Activated CD8-positive, alpha-beta memory T cell treated with anti-CD3 and anti-CD28 coated beads for 4 hours (primary cell): Measurements from ENCODE around the gene PAK6.
A peak's percentile ranks its signal among the peaks of the same experiment; 100 is the strongest.

ENCODE experiments used
- DNase-seq, 2 donors: peaks; one replicate each; pipeline ENCODE4 v3.0.0-alpha.2; 2020; ENCODE audit warnings: low read depth in 2 of 2

PAK6 gene

DNA sequence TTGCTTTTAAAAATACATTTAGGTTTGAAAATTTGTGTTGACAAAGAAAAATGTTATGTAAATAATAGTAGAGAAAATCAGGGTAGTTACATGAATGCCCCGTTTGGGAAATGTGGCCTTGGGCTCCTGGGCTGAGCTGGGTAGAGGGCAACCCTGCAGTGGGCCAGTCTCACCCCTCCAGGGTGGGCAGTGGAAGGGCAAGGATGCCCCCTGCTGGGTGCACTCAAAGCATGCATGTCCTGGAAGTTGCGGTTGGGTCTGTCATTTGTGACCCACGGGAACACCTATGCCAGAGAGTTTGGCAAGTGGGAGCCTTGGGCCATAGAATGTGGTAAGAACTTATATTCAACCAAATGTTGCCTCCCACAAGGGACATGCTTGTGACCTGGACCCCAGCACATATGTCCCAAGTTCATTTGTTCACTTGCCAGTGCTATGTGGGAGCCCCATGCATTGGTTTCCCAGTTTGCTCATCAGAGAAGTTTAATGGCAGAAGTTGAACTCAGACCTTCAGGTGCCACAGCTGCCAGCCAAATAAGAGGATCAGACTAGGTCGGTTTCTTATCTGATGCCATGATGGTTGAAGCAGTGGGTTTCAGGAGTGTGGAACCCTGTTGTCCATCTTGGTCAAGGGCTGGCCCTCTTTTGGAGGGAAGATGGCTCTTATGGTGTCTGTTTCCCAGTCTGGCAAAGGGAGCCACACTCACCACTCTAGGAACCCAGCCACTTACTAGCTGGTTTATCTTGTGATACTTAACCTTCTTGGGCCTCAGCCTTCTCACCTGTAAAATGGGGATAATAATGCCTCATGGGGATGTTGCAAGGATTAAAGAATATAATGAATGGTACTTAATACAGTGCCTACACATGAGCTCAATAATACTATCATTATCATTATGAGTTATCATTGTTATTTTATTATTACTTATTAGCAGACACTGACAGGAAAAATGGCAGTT, 71.4 kb downstream of the PAK6 start:
- no peak for DNase-seq

- no peak for DNase-seq
Observed at GRCh38 chr15:40310993-40311392, 72.1 kb downstream of the PAK6 start.

GRCh38 chr15:40312370-40313158, 73.7 kb downstream of the PAK6 start:
- DNase-seq: no peak

DNA sequence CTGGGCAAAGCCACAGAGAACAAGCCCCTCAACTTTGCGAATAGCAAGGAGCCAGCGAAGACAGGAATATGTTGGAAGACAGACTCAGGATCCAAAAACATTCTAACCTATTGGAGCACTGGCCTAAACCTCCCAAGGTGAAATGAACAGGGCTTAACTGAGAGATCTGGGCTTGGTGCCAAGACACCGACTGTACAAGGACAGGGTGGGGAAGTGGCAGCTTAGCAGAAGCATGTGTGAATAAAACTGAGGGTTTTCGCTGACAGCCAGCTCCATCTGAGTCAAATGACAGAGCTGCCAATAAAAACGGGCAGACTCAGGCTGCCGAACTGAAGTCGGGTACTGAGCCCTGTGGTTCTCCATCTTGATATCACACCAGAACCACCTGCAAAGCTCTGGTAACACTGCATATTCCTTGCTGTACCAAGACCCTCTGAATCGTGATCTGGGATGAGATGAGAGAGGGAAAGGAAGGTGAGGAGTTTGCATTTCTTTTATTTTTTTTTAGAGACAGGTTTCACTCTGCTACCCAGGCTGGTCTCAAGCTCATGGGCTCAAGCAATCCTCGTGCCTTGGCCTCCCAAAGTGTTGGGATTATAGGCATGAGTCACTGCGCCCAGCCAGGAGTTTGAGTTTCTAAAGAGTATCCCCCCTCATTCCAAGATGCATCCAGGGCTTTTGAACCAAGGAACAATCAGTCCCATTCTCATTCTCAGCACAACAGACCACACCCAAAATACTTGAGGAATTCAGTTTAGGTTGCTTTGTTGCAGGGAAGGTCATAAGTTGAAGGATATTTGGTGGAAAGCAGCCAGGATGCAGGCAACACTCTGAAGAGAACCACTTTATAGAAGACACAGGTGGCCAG, 74.9 kb downstream of the PAK6 start:
- no peak for DNase-seq

GRCh38 chr15:40314723-40315276, 75.9 kb downstream of the PAK6 start:
- no peak for DNase-seq

- no peak for DNase-seq
Observed at GRCh38 chr15:40316931-40317330, 78.1 kb downstream of the PAK6 start.

GRCh38 chr15:40317580-40317979, 78.7 kb downstream of the PAK6 start:
- no peak for DNase-seq

GRCh38 chr15:40320409-40320808, 81.5 kb downstream of the PAK6 start:
- DNase-seq: no peak

DNA sequence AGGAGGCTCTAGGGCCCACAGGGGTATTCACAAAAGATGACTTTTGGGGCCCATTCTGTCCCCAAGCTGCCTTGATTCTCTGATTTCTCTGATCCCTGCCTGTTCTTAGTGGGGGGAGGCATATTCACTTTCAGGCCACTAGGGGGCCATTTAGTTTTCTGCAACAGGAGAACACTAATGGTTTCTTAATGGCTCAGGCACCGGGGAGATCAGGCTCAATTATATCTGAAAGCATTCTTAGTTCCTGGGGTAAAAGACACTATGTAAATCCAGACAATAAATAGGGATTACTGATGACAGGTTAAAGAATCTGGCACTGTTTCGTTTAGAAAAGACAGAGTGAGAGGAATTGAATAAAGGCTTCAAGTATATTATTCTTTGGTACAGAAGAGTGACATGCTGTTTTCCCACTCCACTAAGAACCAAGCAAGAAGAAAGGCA, 82.1 kb downstream of the PAK6 start:
- peak in 1 of 2 donors; percentile 35 for DNase-seq

DNA sequence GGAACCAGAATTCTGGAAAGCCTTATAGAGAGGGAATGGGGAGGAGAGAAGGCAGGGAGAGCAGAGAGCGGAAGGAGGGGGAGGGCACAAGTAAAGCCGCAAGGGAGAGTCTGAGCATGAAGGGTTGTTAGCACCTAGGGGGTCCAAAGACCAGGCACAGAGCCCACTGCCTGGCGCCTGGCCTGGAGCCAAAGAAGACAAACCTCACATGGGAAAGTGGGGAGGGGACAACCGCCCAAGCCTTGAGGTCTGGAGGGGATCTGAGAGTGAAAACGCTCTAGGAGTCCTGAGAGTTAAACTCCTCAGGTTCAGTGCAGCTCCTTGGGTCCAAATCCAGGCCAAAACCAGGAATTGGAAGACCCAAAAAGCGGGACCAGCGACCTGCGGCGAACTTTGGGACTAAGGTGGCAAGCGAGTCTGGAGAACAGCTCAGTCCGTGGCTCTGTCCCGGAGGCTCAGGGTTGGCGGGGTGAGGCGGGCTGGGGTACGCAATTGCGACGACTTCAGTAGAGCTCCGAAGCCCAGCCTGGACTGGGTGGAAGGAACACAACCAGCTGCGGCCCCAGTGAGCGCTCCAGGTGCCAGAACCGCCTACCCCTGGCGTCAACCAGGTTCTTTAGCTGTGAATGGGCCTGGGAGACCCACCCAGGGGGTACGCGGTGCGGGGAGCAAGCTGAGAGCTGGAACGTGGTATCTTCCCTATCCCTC, 83.8 kb downstream of the PAK6 start:
- DNase-seq: no peak

DNA sequence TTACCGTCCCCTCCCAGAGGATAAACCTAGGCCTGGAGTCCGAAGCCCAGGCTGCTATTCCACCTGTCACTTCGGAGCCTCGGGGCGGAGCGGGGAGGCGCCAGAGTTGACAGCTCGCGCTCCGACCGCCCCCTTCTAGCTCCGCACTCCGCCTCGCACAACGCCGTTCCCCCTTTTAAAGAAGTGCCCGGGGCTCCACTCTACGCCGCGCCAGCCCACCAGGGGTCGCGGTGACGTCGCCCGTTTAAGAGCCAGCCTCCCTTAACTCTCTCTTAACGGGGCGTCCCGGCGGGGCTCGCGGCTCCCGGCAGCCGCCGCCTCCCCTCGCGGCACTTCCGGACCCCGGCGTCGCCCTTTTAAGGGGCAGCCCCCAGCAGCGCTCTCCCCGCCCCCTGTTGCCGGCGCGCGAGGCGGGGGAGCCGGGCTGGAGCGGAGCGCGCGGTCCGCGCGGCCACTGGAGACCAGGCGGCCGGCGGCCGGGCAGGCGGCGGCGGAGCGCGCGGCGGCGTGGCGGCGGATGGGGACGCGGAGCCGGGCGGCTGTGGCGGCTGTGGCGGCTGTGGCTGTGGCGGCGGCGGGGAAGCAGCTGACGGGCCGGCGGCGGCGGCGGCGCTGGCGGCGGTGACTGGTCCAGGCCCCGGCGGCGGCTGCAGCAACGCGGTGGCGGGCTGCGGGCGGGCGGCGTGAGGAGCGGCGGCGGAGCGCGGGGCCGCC, 84.5 kb downstream of the PAK6 start, which contains the start of gene INAFM2:
Gene INAFM2 (plus strand): TSS at position 454 of the 714 bp plus-strand sequence. CDS start 364 bp downstream, outside the sequence.
- peak; percentile 87 for DNase-seq

DNA sequence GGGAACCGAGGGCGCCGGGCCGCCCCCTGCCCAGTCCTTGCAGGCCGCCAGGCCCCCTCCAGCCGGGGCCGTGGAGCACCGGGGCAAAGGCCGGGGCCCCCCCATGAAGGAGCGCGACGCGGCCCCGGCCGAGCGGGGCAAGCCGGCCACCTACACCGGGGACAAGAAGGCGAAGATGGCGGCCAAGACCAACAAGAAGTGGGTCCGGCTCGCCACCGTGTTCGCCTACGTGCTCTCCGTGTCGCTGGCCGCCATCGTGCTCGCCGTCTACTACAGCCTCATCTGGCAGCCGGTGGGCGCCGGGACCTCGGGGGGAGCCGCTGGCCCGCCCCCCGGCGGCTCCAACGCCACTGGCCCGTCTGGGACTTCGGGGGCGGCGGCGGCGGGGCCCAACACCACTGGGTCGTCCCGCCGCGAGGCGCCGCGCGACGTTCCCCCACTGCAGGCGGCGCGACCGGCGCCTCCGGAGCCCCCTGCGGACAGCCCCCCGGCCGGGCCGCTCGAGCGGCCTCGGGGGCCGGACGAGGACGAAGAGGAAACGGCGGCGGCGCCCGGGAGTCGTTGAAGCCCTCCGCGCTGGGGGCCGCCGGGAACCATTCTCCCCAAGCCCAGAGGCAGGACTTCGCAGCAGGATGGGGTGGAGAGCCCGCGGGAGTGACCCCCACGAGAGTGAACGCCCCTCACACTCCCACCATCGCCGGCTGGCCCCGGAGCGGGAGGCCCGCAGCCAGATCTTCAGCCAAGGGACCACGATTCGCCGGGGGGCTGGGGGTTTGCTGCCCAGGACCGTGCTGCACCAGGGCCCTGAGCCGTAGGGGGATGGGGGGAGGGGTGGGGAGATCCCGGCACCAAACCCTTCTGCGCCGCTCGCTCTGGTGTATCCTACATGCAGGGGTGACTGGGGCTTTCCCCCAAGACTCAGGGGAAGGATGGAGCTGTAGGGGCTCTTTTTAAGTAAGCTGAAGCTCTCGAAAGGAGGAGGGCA, 85.4 kb downstream of the PAK6 start:
- DNase-seq: no peak

DNA sequence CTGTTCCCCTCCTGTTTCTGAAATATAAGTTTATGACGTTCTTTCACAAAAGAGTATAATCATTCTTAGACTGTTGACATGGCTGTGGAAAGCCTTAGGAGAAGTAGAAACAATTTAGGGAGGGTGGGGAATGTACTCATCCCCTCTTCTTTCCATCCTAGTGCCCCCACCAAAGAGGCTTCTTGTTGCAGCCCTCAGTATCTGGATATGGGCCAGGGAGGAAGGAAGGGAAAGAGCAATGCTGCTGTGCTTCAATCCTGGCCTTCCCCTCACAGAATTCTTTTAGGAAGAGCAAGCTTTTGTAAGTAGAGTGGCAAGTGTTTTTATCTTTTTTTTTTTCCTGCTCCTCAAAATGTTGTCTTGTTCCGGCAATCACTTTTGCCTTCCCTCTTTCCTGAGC, 86.3 kb downstream of the PAK6 start:
- no peak for DNase-seq

DNA sequence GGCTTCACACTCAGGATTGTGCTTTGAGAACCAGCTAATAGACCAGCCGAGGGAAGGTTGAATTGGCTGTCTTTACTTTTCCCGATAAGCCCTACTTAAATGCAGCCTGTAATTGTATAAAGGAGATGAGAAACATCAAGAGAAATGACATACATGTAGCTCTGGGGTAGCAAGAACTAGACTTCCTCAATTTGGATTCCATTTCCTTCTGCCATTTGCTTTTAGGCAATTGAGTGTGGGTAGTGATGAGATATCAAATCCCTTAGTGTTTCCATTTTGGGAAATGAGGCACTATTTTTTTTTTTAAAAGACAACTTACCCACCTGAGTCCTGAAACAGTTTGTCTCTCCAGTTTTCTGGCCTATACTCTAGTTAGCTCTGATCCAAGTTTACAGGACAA, 86.8 kb downstream of the PAK6 start:
- DNase-seq: no peak
